SK-N-SH (cell line): ENCODE data around the gene HSPBP1. TPM values are rescaled to one million over a fixed set of nuclear protein-coding genes. Genes with fewer than 3 reads are reported as not detected.

ENCODE experiments used
- CTCF ChIA-PET: fragments of 300-600, 350-600 bp; formaldehyde crosslinking; extraction: SDS; loops from one replicate; lab custom pipeline; 2021; lab: Yijun Ruan, JAX
- POLR2A ChIA-PET: fragments of 350-600 bp; sonication (Branson Sonifier 250); formaldehyde crosslinking; extraction: SDS; loops from one replicate; lab custom pipeline; 2020; ENCODE audit warnings: antibody characterized with exemption, inconsistent platforms; lab: Yijun Ruan, JAX
- DNase-seq: peaks from one replicate; pipeline ENCODE4 v3.0.0; 2012
- H2AFZ ChIP-seq: fragments of 200-600 bp; sonication (generic); 2 replicates; pipeline ENCODE4 v1.8.1; 2016; ENCODE audit warnings: antibody characterized with exemption, mild to moderate bottlenecking, low read depth
- H3F3A ChIP-seq: fragments of 200-600 bp; sonication (generic); replicated peaks from 2 replicates; pipeline ENCODE3; 2016; ENCODE audit warnings: antibody characterized with exemption, mild to moderate bottlenecking; ENCODE audit not compliant: insufficient read depth
- H3K27ac ChIP-seq, 2 experiments: fragments of 200-500 bp in 1 of 2; fragments of 200-600 bp in 1 of 2; sonication (Bioruptor generic) in 1 of 2; sonication (generic), shearing (Covaris generic) in 1 of 2; 2 replicates each; pipeline versions ENCODE4 v1.5.1 to v1.6.1; 2014 to 2016; ENCODE audit warnings: low read depth in 2 of 2, inconsistent platforms in 1 of 2, low read length in 1 of 2, mild to moderate bottlenecking in 1 of 2, mixed read lengths in 1 of 2
- H3K27me3 ChIP-seq: fragments of 200-600 bp; sonication (generic), shearing (Covaris generic); 2 replicates; pipeline ENCODE4 v1.6.1; 2016; ENCODE audit warnings: mixed run types; ENCODE audit not compliant: insufficient read depth
- H3K36me3 ChIP-seq, 2 experiments: fragments of 200-500 bp in 1 of 2; fragments of 200-600 bp in 1 of 2; sonication (Bioruptor generic) in 1 of 2; sonication (generic) in 1 of 2; replicated peaks in 1 of 2; 2 replicates each; pipeline versions ENCODE3 to v1.5.1; 2014 to 2016; ENCODE audit warnings: low read length in 1 of 2, mild to moderate bottlenecking in 1 of 2; ENCODE audit not compliant: insufficient read depth in 2 of 2, control insufficient read depth in 1 of 2
- H3K4me1 ChIP-seq, 2 experiments: fragments of 200-500 bp in 1 of 2; fragments of 200-600 bp in 1 of 2; sonication (Bioruptor generic) in 1 of 2; sonication (generic), shearing (Covaris generic) in 1 of 2; 2 replicates each; pipeline versions ENCODE4 v1.5.1 to v1.6.1; 2014 to 2016; ENCODE audit warnings: low read depth in 1 of 2, low read length in 1 of 2, mixed run types in 1 of 2; ENCODE audit not compliant: insufficient read depth in 2 of 2, control insufficient read depth in 1 of 2
- H3K4me2 ChIP-seq: fragments of 200-600 bp; sonication (generic), shearing (Covaris generic); 2 replicates; pipeline ENCODE4 v1.6.1; 2017; ENCODE audit warnings: mixed run types
- H3K4me3 ChIP-seq, 2 experiments: fragments of 200-500 bp in 1 of 2; fragments of 200-600 bp in 1 of 2; sonication (Bioruptor generic) in 1 of 2; sonication (generic), shearing (Covaris generic) in 1 of 2; 2 replicates each; pipeline versions ENCODE4 v1.5.1 to v1.8.1; 2014 to 2016; ENCODE audit warnings: low read depth in 2 of 2, inconsistent platforms in 1 of 2, low read length in 1 of 2, mild to moderate bottlenecking in 1 of 2, mixed read lengths in 1 of 2, moderate library complexity in 1 of 2
- H3K79me2 ChIP-seq: fragments of 200-600 bp; sonication (generic); 2 replicates; pipeline ENCODE4 v1.8.1; 2017; ENCODE audit warnings: mild to moderate bottlenecking; ENCODE audit not compliant: insufficient read depth
- H3K9ac ChIP-seq: fragments of 200-600 bp; sonication (generic); 2 replicates; pipeline ENCODE4 v1.6.1; 2017; ENCODE audit warnings: mixed run types
- H3K9me2 ChIP-seq: fragments of 200-600 bp; sonication (generic); 2 replicates; pipeline ENCODE4 v1.6.1; 2017; ENCODE audit warnings: mixed run types
- H3K9me3 ChIP-seq: fragments of 200-600 bp; sonication (generic); 2 replicates; pipeline ENCODE4 v1.6.1; 2017; ENCODE audit warnings: mixed run types, mild to moderate bottlenecking, moderate library complexity
- H4K20me1 ChIP-seq: fragments of 200-600 bp; sonication (generic); 2 replicates; pipeline ENCODE4 v1.6.1; 2017; ENCODE audit warnings: mild to moderate bottlenecking, mixed run types; ENCODE audit not compliant: insufficient read depth
- GATA2 ChIP-seq: sonication (generic); formaldehyde crosslinking; IDR thresholded peaks from 2 replicates; pipeline ENCODE4 v1.5.0; 2020; ENCODE audit warnings: mild to moderate bottlenecking, missing genetic modification reagents
- JUND ChIP-seq: IDR thresholded peaks from 2 replicates; pipeline ENCODE4 v1.4.0; 2012
- MXI1 ChIP-seq: IDR thresholded peaks from 2 replicates; pipeline ENCODE4 v1.6.1; 2012; ENCODE audit warnings: mild to moderate bottlenecking, low read depth, low read length, improper control_type of control experiment
- NRF1 ChIP-seq: IDR thresholded peaks from 2 replicates; pipeline ENCODE4 v1.6.1; 2012; ENCODE audit warnings: low read depth, mild to moderate bottlenecking, low read length
- PBX3 ChIP-seq: IDR thresholded peaks from 2 replicates; pipeline ENCODE4; 2012
- POLR2AphosphoS5 ChIP-seq: IDR thresholded peaks from 2 replicates; pipeline ENCODE4 v1.6.1; 2012; ENCODE audit warnings: low read depth, low read length
- RCOR1 ChIP-seq: fragments of 150-350 bp; IDR thresholded peaks from 2 replicates; pipeline ENCODE4 v1.6.1; 2017; ENCODE audit warnings: antibody characterized with exemption, low read length
- RXRA ChIP-seq: IDR thresholded peaks from 2 replicates; pipeline ENCODE4 v1.4.0; 2012; ENCODE audit warnings: low read depth, mild to moderate bottlenecking, borderline replicate concordance
- SIN3A ChIP-seq: IDR thresholded peaks from 2 replicates; pipeline ENCODE4 v1.6.1; 2012; ENCODE audit warnings: low read depth, mild to moderate bottlenecking, low read length, moderate library complexity, borderline replicate concordance
- SMC3 ChIP-seq: IDR thresholded peaks from 2 replicates; pipeline ENCODE4 v1.6.1; 2012; ENCODE audit warnings: low read depth, low read length, improper control_type of control experiment
- TCF12 ChIP-seq: IDR thresholded peaks from 2 replicates; pipeline ENCODE4 v1.4.0; 2012
- WGBS: methylation state at CpG from one replicate; pipeline ENCODE4 v1.1.6; 2017; ENCODE audit warnings: low lambda C conversion rate; 5-methylcytosine and 5-hydroxymethylcytosine counted together
- polyA plus RNA-seq, 3 experiments: library from polyadenylated mRNA; depleted of rRNA; stranded (reverse); fragments of >200 nt; gene quantifications; 2 replicates each; pipeline ENCODE4 v1.2.3, GENCODE V29; 2012

HSPBP1 gene
- polyA plus RNA-seq, 1 of the 3 experiments (the other 2 are of a cell fraction): 55.4 TPM

- TF ChIP-seq PBX3: no peak
- H3K27ac ChIP-seq: no peak overlapping the region
- ChIA-PET POLR2A (interaction anchor here (1.0 kb wide), 2 partner anchors 47 to 371 kb away, joined by 3 read pairs; partner anchors contain the start of gene ZNF784), CTCF (interaction anchor here (1.1 to 2.3 kb wide), 4 partner anchors 10 to 113 kb away, joined by 3 to 6 read pairs (median 6); partner anchors contain the start of gene TMEM86B)
- no peaks in the 10 kb centered on the region for H3K9me3 ChIP-seq
- H4K20me1 ChIP-seq: peaks cover 92% of the 10 kb centered on the region
- H2AFZ ChIP-seq: no peak overlapping the region
- no peak overlapping the region for H3K9ac ChIP-seq
- peaks cover 0 to 4% of the 10 kb centered on the region in 2 experiments for H3K36me3 ChIP-seq
- no peaks in the 10 kb centered on the region for H3F3A ChIP-seq
- WGBS: 94% methylated on average over 20 of the region's 23 CpGs
- peaks cover 96% of the 10 kb centered on the region for H3K79me2 ChIP-seq
- H3K4me1 ChIP-seq: peaks cover 10 to 23% of the 10 kb centered on the region in 2 experiments; a peak in 1 of 4 replicates
- no peak overlapping the region for H3K4me2 ChIP-seq
- H3K27me3 ChIP-seq: no peaks in the 10 kb centered on the region
- no peak overlapping the region for H3K4me3 ChIP-seq
- H3K9me2 ChIP-seq: no peaks in the 10 kb centered on the region
- DNase-seq: no peak
These were observed 25.9 kb downstream of the HSPBP1 start for GRCh38 chr19:55253842-55254624.

- peaks cover 100% of the 10 kb centered on the region for H3K79me2 ChIP-seq
- H3K4me3 ChIP-seq: no peak overlapping the region
- H3K9me3 ChIP-seq: no peaks in the 10 kb centered on the region
- H4K20me1 ChIP-seq: peaks cover 100% of the 10 kb centered on the region
- no peak overlapping the region for H2AFZ ChIP-seq
- peaks cover 10 to 34% of the 10 kb centered on the region in 2 experiments; a peak in 1 of 4 replicates for H3K4me1 ChIP-seq
- no peak for DNase-seq
- H3K9me2 ChIP-seq: no peaks in the 10 kb centered on the region
- H3K27me3 ChIP-seq: no peaks in the 10 kb centered on the region
- H3K27ac ChIP-seq: no peak overlapping the region
- 89% methylated on average over 19 of the region's 21 CpGs for WGBS
- CTCF ChIA-PET: no interaction called here
- no peak overlapping the region for H3K9ac ChIP-seq
- H3K4me2 ChIP-seq: no peak overlapping the region
- H3F3A ChIP-seq: no peaks in the 10 kb centered on the region
- POLR2A ChIA-PET: interaction anchor here (1.0 kb wide), 1 partner anchor 372 kb away, joined by 3 read pairs; the partner anchor contains the start of gene ZNF784
- H3K36me3 ChIP-seq: peaks cover 0 to 4% of the 10 kb centered on the region in 2 experiments
- TF ChIP-seq POLR2AphosphoS5 (no peak), TCF12 (no peak), SMC3 (no peak), NRF1 (no peak), RCOR1 (no peak), JUND (no peak), RXRA (no peak), SIN3A (no peak), GATA2 (CRISPR knock-in tag) (no peak), MXI1 (no peak)
These were observed 26.9 kb downstream of the HSPBP1 start for GRCh38 chr19:55252760-55253663.
